ENCODE data around the gene TET1.

The TET1 gene

GRCh38 chr10:68550747-68551411 lies 9.3 kb upstream of the TET1 start:
- TF ChIP-seq, protein P1, sequence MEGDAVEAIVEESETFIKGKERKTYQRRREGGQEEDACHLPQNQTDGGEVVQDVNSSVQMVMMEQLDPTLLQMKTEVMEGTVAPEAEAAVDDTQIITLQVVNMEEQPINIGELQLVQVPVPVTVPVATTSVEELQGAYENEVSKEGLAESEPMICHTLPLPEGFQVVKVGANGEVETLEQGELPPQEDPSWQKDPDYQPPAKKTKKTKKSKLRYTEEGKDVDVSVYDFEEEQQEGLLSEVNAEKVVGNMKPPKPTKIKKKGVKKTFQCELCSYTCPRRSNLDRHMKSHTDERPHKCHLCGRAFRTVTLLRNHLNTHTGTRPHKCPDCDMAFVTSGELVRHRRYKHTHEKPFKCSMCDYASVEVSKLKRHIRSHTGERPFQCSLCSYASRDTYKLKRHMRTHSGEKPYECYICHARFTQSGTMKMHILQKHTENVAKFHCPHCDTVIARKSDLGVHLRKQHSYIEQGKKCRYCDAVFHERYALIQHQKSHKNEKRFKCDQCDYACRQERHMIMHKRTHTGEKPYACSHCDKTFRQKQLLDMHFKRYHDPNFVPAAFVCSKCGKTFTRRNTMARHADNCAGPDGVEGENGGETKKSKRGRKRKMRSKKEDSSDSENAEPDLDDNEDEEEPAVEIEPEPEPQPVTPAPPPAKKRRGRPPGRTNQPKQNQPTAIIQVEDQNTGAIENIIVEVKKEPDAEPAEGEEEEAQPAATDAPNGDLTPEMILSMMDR (conservative IDR thresholded peaks at IDR 0.05; ENCODE audit: low read depth, low read length): peak; percentile 83
- no peak overlapping the region; the same call in 1 of the 2 replicates for H3K4me2 ChIP-seq
- no peak overlapping the region for H3K4me3 ChIP-seq (IDR thresholded peaks at IDR 0.05; ENCODE audit: insufficient read depth, low read depth, low read length)
- H4K20me1 ChIP-seq (ENCODE audit: insufficient read depth): no peaks in the 10 kb centered on the region
- no peaks in the 10 kb centered on the region for H3K79me2 ChIP-seq (ENCODE audit: insufficient read depth, low read depth)
- H3K36me3 ChIP-seq (ENCODE audit: insufficient read depth): no peaks in the 10 kb centered on the region
- no peak overlapping the region for H3K27ac ChIP-seq
- H3K9ac ChIP-seq: no peak overlapping the region
- H3K4me1 ChIP-seq (ENCODE audit: low read depth, poor library complexity, severe bottlenecking): peaks cover 5% of the 10 kb centered on the region
- H2AFZ ChIP-seq (ENCODE audit: low read depth): peak overlapping the region; percentile 66
- H3K27me3 ChIP-seq (ENCODE audit: insufficient read depth, low read depth): no peaks in the 10 kb centered on the region

DNA sequence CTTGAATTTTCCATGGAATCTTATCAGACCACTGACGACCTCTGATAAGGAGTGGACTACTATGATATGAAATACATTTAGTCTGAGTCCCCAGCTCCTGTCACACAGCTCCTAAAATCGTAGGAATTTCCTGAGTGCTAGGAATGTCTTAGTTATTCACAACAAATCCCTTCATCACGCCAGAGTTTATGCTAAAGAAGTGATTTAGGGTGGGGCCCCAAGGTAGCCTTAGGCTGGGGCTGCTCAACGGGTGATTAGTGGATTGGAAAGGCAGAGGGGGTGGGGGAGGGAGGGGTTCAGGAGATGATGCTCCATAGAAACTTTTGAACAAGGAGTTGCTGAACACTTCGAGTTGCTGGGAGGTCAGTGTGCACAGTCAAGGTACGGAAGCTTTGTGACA lies 7.0 kb upstream of the TET1 start:
- TF ChIP-seq, protein P1 (conservative IDR thresholded peaks at IDR 0.05; ENCODE audit: low read depth, low read length): no peak
- Histone ChIP-seq H3K27me3 (ENCODE audit: insufficient read depth, low read depth) (no peaks in the 10 kb centered on the region), H4K20me1 (ENCODE audit: insufficient read depth) (no peaks in the 10 kb centered on the region), H2AFZ (ENCODE audit: low read depth) (no peak overlapping the region), H3K4me1 (ENCODE audit: low read depth, poor library complexity, severe bottlenecking) (peaks cover 5% of the 10 kb centered on the region), H3K4me2 (no peak overlapping the region), H3K9ac (no peak overlapping the region), H3K79me2 (ENCODE audit: insufficient read depth, low read depth) (no peaks in the 10 kb centered on the region), H3K27ac (no peak overlapping the region), H3K4me3 (IDR thresholded peaks at IDR 0.05; ENCODE audit: insufficient read depth, low read depth, low read length) (no peak overlapping the region), H3K36me3 (ENCODE audit: insufficient read depth) (no peaks in the 10 kb centered on the region)

DNA sequence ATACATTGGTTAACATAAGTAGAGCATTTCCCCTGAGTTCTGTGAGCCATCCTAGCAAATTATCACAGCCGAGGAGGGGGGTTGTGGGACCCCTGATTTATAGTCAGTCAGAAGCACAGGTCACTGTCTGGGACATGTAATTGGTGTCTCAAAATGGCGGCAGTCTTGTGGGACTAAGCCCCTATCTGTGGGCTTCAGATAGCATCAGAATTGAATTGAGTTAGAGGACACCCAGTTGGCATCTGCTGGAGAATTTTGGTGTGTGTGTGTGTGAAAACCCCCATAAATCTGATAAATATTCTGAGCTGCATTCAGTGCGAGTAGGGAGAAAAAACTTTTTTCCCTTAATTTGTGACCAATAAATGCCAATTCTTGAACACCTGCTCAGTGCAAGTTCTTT lies 6.5 kb upstream of the TET1 start:
- peaks cover 5% of the 10 kb centered on the region for H3K4me1 ChIP-seq (ENCODE audit: low read depth, poor library complexity, severe bottlenecking)
- no peaks in the 10 kb centered on the region for H3K79me2 ChIP-seq (ENCODE audit: insufficient read depth, low read depth)
- no peak overlapping the region for H3K4me3 ChIP-seq (IDR thresholded peaks at IDR 0.05; ENCODE audit: insufficient read depth, low read depth, low read length)
- H3K27ac ChIP-seq: no peak overlapping the region
- TF ChIP-seq, protein P1 (conservative IDR thresholded peaks at IDR 0.05; ENCODE audit: low read depth, low read length): no peak
- H3K4me2 ChIP-seq: no peak overlapping the region
- H4K20me1 ChIP-seq (ENCODE audit: insufficient read depth): no peaks in the 10 kb centered on the region
- no peaks in the 10 kb centered on the region for H3K36me3 ChIP-seq (ENCODE audit: insufficient read depth)
- no peaks in the 10 kb centered on the region for H3K27me3 ChIP-seq (ENCODE audit: insufficient read depth, low read depth)
- H3K9ac ChIP-seq: no peak overlapping the region
- H2AFZ ChIP-seq (ENCODE audit: low read depth): no peak overlapping the region

DNA sequence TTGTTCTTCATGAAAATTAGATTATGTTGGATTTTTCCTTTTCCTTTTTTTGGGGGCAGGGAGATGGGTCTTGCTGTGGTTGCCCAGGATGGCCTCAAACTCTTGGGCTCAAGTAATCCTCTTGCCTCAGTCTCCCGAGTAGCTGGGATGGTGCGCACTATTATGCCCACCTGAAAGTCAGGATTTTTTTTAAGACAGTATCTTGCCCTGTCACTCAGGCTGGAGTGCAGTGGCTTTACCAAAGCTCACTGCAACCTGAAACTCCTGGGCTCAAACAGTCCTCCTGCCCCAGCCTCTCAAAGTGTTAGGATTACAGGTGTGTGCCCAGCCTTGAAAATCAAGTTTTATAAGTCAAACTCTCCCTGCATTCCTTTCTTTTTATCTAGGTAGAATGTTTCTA lies 1.7 kb upstream of the TET1 start:
- H3K4me1 ChIP-seq (ENCODE audit: low read depth, poor library complexity, severe bottlenecking): peaks cover 8% of the 10 kb centered on the region
- H3K4me2 ChIP-seq: no peak overlapping the region
- H3K27ac ChIP-seq: no peak overlapping the region
- H2AFZ ChIP-seq (ENCODE audit: low read depth): no peak overlapping the region
- TF ChIP-seq, protein P1 (conservative IDR thresholded peaks at IDR 0.05; ENCODE audit: low read depth, low read length): no peak
- H3K36me3 ChIP-seq (ENCODE audit: insufficient read depth): no peaks in the 10 kb centered on the region
- H3K79me2 ChIP-seq (ENCODE audit: insufficient read depth, low read depth): no peaks in the 10 kb centered on the region
- no peaks in the 10 kb centered on the region; the same call in 1 of the 2 replicates for H3K27me3 ChIP-seq (ENCODE audit: insufficient read depth, low read depth)
- no peak overlapping the region for H3K9ac ChIP-seq
- no peaks in the 10 kb centered on the region for H4K20me1 ChIP-seq (ENCODE audit: insufficient read depth)
- no peak overlapping the region for H3K4me3 ChIP-seq (IDR thresholded peaks at IDR 0.05; ENCODE audit: insufficient read depth, low read depth, low read length)

Measured in KMS-11 (cell line).